AG20443 (cell line): Measurements from ENCODE around the gene PTMS.
A peak's percentile ranks its signal among the peaks of the same experiment; 100 is the strongest.
"Not testable (repeated sequence)": the region's sequence is repeated elsewhere in the genome, so short reads cannot be mapped to it uniquely, and the experiment has no call there.

Source experiments
- DNase-seq: peaks from one replicate; pipeline ENCODE4 v3.0.0; 2012; ENCODE audit warnings: low spot score, mixed read lengths

The PTMS gene

GRCh38 chr12:6765634-6766581 is at the start of gene PTMS:
TSS of gene PTMS (plus strand) at chr12:6766363. CDS start at chr12:6766706, 343 bp downstream.
- peak; percentile 88 for DNase-seq

DNA sequence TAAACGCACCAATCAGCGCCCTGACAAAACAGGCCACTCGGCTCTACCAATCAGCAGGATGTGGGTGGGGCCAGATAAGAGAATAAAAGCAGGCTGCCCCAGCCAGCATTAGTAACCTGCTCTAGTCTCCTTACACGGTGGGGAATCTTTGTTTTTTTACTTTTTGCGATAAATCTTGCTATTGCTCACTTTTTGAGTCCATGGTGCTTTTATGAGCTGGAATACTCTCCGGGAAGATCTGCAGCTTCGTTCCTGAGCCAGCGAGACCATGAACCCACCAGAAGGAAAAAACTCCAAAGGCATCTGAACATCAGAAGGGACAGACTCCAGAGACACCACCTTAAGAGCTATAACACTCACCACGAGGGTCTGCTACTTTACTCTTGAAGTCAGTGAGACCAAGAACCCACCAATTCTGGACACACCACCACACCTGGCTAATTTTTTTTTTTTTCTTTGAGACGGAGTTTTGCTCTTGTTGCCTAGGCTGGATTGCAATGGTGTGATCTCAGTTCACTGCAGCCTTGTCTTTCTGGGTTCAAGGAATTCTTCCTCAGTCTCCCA is 49.2 kb upstream of the PTMS start:
- DNase-seq: no peak

- no peak for DNase-seq
These were observed 43.3 kb upstream of the PTMS start for GRCh38 chr12:6722863-6723262.

GRCh38 chr12:6723607-6724408 is 42.4 kb upstream of the PTMS start, which contains the start of gene COPS7A:
TSS of gene COPS7A (plus strand) at chr12:6724046. CDS start at chr12:6724657, 611 bp downstream.
- DNase-seq: peak; percentile 97

- no peak for DNase-seq
These were observed 41.8 kb upstream of the PTMS start for GRCh38 chr12:6724409-6724797.

- DNase-seq: no peak
These were observed 40.8 kb upstream of the PTMS start for GRCh38 chr12:6725350-6725749.

DNA sequence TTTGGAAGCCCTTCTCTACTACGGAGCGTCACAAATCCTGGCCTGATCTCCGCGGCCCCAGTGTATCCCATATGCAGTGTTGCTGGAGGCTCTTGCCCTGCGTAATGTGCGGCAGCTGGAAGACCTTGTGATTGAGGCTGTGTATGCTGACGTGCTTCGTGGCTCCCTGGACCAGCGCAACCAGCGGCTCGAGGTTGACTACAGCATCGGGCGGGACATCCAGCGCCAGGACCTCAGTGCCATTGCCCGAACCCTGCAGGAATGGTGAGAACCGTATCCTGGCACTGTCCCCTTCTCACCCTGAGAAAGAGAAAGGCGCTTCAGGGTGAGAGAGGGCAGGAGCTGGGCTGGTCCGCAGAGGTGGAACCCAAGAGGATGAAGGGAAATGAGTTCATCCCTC is 37.0 kb upstream of the PTMS start:
- DNase-seq: no peak

GRCh38 chr12:6730169-6730568 is 36.0 kb upstream of the PTMS start:
- no peak for DNase-seq

DNA sequence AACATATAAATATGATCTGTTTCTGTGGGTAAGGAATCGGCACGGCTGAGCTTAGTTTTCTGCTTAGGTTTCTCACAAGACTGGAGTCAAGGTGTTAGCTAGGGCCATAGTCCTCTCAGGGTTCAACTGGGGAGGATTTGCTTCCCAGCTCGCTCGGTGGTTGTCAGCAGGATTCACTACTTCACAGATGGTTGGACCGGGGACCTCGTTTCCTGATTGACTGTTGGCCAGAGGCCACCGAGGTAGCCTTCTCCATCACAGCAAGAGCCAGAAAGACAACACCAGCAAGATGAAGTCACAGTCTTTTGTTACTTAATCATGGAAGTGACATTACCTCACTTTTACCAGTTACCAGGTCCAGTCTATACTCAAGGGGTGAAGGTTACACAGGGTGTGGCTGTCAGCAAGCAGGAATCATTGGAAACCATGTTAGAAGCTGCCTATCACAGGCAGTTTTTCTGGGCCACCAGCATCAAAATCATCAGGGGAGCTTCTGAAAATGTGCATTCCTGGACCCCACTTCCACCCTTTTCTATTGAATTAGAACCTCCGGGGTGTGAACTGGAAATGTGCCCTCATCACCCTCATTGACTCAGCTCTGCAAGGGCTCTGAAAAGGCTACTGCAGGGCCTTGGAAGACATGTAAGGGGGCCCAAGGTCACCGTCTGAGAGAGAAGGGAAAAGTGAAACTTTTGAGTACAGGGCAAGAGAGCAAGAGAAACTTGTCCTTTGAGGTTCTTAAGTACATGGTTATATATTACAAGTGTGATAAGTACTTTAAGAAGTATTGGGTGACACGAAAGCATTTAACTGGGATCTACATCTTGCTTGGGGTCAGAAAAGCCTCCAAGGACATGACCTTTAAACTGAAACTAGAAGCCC is 31.4 kb upstream of the PTMS start:
- DNase-seq: no peak

DNA sequence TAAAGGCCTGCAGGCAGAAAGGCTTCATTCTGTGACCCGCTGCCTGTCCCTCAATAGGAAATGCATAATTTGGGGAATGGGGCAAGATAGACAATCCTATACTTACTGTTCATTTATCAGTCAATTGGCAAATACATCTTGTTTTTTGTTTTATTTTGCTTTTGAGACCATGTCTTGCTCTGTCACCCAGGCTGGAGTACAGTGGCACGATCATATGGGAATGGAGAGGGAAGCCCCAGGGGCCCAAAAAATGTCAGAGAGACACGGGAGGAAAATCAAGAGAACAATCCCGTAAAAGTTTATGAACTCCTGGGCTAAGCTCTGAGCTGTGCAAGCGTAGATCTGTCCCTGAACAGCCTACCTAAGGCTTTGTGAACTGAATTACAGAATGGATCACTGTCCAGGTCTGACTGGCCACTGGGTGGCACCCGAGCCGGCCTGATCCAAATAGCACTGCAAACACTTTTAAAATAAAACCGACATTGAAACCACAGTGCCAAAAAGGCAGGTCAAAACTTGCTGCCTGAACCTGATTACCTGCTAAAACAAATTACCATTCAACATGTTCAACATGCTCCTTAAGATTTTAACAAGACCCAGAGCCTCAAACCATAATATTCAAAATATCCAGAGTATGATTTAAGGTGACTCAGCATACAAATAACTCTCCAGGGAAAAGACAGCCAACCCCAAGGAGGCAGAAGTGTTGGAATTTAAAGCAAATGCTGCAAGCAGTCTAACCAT is 30.5 kb upstream of the PTMS start:
- peak; percentile 76 for DNase-seq

- no peak for DNase-seq
These were observed 29.4 kb upstream of the PTMS start for GRCh38 chr12:6736754-6737153.

DNA sequence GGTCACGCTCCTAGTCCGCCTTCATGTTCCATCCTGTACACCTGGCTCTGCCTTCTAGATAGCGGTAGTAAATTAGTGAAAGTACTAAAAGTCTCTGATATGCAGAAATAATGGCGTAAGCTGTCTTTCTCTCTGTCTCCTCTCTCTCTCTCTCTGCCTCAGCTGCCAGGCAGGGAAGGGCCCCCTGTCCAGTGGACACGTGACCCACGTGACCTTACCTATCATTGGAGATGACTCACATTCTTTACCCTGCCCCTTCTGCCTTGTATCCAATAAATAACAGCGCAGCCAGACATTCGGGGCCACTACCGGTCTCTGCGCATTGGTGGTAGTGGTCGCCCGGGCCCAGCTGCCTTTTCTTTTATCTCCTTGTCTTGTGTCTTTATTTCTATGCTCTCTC is 24.1 kb upstream of the PTMS start:
- not testable (repeated sequence) for DNase-seq

DNA sequence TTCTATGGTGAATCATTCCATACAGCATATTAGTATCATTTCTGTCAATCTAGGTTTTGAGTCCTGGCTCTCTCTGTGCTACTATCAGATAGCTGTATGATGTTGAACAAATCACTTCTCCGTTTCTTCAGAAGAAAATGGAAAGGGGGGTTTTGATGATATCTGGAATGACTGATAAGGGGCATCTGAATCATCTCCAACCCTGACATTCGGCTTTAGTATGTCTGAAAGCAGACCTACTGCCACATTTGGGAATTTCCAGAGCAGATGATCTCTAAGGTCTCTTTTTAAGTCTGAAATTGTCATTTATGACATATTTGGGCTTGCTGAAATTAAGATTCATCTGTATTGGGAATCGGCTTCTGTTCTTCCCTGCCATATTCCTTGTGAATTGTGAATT is 23.3 kb upstream of the PTMS start:
- DNase-seq: no peak

DNA sequence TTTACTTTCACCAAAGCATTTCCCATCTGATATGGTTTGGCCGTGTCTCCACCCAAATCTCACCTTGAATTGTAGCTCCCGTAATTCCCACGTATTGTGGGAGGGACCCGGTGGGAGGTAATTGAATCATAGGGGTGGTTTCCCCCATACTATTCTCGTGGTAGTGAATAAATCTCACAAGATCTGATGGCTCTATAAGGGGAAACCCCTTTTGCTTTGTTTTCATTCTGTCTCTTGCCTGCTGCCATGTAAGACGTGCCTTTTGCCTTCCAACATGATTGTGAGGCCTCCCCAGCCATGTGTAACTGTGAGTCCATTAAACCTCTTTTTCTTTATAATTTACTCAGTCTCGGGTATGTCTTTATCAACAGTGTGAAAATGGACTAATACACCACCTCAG is 22.9 kb upstream of the PTMS start:
- DNase-seq: not testable (repeated sequence)

GRCh38 chr12:6745741-6746525 is 20.2 kb upstream of the PTMS start:
- no peak for DNase-seq

- no peak for DNase-seq
These were observed 18.9 kb upstream of the PTMS start for GRCh38 chr12:6747216-6747615.

- no peak for DNase-seq
These were observed 17.4 kb upstream of the PTMS start for GRCh38 chr12:6748761-6749160.

DNA sequence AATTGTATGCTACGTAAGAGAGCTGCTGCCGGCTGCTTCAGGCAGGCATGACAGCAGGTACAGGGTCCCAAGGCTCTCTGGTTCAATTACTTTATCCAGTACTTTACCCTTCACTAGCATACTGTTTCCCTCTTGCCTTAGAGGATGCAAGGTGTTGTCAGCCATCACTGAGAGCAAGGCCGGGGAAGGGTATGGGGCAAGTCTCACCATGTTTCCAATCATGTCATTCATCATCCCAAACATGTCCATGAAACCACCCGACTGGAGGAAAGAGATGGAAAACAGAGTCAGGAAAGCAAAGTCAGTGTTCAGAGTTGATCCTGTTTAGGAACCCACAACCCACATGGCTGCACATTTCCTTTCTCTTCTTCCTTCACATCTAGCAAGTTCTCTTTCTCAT is 15.7 kb upstream of the PTMS start:
- no peak for DNase-seq

- no peak for DNase-seq
These were observed 14.4 kb upstream of the PTMS start for GRCh38 chr12:6751767-6752166.
